Measurements from ENCODE around the gene TBPL2.
"Not testable (repeated sequence)": the region's sequence is repeated elsewhere in the genome, so short reads cannot be mapped to it uniquely, and the experiment has no call there.

The TBPL2 gene

DNA sequence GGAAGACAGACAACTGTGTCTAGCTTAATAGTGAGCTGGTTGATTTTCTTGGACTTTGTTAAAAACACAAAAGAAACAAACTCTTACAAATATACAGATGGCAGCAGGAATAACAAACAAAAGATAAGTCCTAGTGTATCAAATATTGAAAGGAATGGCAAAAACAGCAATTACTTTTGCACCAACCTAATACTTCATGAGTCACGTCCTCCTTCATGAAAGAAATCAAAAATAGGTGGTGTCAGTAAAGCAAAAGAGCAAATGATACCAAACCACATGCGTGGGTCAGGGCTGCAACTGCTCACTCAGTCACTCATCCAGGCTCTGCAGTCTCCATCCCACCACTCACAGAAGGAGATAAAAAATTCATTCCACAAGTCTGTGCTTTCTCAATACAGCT, 40.6 kb downstream of the TBPL2 start:
- no peak for DNase-seq

DNA sequence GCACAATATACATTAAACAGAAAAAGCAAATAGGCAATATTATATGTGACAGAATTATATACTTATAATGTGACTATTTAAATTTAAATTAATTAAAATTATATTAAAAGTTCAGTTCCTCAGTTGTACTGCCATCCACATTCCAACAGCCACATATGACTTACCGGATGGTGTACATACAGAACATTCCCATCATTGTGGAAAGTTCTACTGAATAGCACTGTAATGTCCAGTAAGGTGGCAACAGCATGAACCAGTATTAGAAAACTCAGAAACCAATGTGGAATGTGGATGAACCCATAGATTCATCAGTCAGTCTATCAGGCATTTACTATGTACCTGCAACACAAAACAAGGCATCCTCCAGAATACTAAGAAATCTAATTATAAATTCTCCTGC, 41.2 kb downstream of the TBPL2 start:
- no peak for DNase-seq

DNA sequence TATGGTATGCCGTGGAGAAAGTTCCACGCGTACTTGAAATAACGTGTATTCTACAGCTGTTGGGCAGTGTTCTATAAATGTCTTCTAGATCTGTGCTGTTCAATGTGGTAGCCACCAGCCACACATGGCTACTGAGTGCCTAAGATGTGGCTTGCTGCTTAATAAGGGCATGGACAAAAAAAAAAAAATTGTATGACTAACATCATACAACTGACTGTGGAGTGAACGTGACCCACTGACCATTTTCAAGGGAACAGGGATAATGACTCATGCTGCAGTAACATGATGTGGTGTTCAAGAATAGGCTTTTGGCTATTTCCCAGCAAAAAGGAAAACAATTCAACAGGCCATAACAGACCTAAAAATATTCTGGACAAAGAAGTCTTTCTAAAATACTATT, 41.7 kb downstream of the TBPL2 start:
- DNase-seq, result no peak

DNA sequence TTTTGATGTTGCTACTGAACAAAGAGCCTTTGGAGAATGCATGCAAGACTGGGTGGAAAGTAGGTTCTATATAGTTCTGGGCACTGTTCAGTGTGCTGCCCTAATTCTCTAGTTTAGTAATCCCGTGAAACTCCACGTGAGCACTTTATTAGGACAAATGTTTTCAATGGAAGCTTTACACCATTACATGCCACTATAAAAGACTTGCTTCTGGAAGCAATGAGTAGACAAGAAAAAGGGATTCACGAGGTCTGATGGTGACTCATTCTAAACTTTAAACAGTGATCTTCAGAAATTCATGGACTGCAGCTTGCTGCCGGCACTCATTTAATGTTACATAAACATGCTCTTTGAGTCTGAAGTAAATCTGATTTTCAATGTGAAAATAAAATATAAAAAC, 51.1 kb downstream of the TBPL2 start:
- no peak for DNase-seq

DNA sequence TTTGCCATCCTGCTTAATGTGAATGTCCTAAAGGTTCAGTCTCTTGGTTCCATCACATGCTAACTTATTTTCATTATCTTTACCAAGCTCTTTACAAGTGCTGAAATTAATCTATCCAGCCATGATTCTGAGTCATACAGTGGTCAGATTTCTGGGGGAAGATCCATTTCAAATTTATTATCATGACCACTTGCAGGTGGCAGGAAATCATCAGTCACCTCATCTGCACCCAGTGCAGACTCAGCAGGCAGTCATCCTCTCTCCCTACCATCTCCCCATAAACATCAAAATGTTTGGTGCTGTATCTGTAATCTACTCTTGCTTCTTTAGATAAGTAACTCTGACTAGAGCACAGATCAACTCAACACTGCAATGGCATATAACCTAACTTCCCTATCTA, 52.3 kb downstream of the TBPL2 start:
- DNase-seq, result no peak

DNA sequence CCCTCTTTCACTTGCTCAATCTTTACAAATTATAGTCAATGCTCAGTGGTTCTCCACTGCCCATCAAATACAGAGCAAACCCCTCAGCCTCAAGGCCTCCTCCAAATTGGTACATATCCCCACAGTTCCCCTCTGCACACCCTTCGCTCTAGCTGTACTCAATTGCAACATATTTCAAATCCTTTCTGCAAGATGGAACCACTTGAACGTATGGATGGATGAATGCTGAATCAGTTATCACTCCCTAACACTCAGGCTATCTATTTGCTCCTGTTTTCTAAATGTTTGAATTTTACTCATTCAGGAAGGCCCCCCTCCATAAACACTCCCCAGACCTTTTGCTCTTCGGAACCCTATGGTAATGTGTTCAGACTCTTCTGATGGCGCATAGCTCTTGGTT, 53.3 kb downstream of the TBPL2 start:
- DNase-seq, result no peak

DNA sequence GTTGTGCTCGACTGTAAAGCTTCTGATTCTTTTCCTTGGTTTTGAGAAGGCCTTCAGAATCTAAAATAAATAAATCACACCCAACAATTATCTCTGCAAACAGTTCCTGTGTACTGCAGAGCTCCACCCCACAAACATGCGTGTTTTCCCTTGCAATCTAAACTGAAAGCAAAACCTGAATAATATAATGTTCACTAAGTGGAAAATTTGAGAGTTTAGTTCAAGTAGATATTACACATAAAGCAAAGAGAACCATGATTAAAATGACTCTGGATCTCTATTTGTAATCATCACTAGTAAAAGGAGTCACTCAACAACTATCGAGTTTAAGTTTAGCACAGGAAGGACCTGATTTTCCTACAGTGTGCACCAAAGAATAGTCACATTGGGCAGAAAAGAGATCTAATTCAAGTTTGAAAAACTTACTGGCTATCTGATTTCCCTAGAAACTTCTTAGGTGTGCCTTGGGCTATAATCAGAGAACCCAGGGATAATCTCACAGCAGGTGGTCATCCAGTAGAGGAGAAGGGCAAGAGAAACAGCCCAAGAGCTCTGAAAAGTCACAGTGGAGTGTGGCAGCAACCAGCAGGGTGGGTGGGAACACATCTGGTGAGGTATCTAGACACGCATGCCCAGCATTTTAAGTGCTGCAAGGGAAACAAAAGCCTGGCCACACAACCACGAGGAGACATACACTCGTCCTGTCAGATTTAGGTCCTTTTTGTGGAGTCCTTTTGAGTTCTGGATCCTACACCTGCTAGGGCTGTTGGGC, 54.2 kb downstream of the TBPL2 start:
- peak; percentile 15 for DNase-seq

DNA sequence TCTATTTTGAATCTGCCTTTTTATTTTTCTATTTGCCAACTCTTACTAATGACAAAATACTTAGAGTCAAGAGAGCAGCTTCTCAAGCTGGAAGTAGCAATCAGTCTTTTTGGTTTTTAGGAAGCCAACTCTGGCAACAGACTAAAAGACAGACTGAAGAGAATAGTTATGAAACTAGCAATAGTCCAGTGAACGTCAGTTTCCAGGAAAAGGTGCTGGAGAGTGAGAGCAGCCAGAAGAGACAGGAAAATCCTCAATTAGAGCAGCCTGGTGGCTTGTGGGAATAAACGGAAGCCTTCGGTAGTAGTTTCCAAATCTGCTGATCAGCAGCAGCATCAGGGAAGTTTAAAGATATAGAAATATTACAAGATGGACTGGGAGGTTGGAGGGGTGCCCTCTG, 55.9 kb downstream of the TBPL2 start:
- DNase-seq, result no peak

DNA sequence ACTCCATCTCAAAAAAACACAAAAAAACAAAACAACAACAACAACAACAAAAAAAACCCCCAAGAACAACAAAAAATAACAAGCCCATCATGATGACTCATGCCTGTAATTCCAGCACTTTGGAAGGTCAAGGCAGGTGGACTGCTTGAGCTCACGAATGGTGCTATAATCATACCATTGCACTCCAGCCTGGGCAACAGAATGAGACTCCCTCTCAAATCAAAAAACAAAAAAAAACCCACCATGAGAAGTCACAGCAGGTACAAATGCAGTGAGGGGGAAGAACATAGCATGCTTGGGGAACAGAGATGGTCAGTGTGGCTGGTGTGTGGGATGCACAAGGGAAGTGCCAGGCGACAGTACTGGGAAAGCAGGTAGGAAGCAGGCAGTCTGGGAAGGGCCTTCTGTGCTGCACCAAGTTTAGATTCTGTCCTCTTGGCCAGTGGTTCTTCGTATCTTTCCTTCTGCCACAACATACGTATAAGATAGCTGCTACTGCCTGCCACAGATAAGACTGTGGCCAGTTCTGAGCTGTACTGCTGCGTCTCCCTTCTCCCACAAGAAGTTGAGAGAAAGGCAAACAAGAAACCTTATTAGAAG, 56.8 kb downstream of the TBPL2 start:
- DNase-seq, result no peak

DNA sequence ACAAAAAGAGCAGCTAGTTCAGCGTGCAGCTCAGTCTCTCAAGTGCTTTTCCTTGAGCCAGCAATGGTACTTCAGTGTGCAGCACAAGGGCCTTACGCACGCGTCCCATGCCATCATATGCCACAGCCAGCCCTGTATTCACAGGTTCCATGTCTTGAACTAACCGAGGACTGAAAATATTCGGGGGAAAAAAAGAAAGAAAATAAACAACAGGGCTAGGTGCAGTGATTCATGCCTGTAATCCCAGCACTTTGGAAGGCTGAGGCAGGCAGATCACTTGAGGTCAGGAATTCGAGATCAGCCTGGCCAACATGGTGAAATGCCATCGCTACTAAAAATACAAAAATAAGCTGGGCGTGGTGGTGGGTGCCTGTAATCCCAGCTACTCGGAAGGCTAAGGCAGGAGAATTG, 57.4 kb downstream of the TBPL2 start:
- DNase-seq, result not testable (repeated sequence)

DNA sequence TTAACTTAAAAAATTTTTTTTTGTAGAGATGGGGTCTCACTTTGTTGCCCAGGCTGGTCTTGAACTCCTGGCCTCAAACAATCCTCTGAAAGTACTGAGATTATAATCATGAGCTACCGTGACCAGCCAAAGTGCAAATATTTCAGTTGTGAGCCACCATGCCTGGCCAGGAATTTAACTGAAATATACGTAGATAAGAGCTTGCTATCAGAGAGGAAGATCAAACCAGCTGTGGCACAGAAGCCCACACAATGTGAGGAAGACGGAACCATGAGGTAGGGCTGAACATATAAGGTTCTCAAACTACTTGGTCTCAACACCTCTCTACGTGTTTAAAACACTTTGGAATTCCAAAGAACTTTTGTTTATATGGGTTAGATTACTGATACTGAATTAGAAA, 57.9 kb downstream of the TBPL2 start:
- DNase-seq, result no peak

DNA sequence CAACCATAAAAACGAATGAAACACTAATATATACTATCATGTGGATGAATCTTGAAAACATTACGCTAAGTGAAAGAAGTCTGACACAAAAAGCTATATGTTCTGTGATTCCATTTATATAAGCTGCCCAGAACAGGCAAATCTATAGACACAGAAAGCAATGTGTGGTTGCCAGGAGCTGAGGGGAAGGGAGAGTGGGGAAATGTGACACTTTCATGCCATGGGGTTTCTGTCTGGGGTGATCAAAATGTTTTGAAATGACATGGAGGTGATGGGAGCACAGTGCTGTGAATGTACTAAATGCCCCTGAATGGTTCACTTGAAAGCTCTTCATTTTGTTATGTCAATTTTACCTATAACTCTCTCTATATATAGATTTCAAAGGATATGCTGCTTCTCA, 58.9 kb downstream of the TBPL2 start:
- DNase-seq, result peak; percentile 29

DNA sequence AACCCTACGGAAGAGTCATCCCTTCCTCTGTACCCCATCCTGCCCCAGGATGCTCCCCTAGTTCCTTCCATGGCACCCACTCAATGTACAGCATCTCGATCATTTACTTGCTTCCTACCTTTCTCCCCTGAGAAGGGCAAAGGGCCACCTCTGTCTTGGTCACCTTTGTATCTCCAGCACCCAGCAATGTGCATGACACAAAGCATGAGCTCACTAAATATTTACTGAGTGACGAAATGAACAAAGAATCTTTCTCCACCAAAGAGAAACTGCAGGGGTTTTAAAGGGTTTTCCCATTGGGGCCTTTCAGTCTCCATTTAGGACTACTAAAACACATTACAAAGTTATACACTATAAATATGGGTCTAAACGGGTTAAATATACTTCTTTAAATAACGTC, 59.4 kb downstream of the TBPL2 start:
- no peak for DNase-seq

DNA sequence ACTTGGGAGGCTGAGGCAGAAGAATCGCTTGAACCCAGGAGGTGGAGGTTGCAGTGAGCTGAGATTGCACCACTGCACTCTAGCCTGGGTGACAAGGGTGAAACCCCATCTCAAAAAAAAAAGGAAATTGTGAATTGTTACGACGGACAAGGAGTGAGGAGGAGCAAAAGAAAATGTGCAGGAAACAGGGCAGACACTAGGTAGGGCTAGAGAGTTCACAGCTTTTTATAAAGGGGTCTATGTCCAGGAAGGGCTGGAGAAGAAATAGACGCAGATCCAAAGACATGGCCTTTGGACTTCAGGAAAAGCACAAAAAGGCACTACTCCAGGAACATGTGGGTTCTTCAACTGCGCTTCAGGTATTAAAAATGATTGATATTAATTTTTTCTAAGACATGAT, 63.2 kb downstream of the TBPL2 start:
- DNase-seq, result no peak

DNA sequence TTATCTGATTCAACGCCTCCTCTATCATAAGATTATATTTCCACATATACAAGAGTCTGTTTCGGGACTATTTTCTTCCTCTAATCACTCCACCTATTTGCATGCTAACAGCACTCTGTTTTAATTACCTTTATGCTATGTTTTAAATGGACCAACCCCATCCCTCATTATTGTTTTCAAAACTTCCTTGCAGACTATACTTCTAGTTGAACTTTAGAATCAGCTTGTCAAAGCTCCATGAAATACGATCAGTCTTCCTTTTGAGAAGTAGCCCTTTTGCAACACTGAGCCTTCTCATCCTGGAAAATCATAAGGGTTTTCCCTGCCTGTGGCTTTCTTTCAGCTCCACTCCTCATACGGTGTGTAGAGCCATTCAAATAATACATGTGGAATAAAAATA, 65.6 kb downstream of the TBPL2 start:
- DNase-seq, result no peak

DNA sequence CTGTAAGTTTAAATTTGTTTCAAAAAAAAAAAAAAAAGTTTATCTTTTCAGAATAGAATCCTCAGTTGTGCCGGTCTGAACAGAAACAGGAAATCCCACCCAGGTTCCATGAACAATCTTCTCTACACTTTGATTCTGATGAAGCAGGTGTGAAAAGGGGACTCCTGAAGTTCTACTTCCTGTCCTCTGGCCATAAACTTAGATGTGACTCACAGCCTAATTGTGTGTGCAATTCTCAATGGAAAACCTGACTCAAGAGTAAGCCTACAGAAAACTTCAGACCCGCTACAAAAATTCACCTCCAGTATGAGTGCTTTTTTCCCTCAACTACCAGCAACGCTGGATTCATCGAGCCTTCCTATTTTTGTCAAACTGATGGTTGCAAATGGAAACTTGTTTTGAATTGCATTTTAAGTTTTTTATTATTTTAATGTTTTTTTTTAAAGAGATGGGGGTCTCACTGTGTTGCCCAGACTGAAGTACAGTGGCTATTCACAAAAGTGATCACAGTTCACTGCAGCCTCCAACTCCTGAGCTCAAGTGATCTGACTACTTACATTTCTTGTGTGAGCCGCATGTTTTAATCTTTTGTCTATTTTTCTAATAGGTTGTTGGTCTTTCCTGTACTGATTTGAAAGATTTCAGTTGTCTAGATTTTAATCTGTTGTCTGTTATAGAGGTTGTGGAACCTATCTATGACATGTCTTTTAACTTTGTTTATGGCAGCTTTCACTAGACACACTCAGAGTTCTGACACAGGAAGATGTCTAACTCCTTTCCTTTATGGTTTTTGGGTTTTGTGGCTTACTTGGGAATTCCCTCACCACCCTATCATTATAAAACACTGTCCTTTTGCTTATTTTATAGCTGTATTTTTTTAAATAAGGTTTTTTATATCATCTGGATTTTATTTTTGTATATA, 66.4 kb downstream of the TBPL2 start:
- peak; percentile 25 for DNase-seq

DNA sequence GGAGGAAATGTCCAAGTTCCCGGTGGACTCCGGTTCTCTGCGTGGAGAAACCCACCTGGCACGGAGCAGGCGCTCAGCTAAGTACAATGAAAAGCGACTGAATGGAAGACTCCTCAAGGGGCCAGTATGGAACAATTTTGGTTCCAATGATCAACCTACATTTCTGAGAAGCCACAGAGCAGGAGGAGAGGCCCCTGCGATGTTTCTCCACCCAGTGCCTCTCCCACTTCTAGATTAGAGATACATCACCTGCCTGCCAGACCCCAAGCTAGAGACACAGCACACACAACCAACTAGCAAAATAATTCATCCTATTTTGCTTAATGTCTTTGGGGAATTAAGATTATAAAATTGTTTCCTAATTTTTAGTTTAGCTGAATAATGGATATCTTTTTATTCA, 67.6 kb downstream of the TBPL2 start:
- no peak for DNase-seq

DNA sequence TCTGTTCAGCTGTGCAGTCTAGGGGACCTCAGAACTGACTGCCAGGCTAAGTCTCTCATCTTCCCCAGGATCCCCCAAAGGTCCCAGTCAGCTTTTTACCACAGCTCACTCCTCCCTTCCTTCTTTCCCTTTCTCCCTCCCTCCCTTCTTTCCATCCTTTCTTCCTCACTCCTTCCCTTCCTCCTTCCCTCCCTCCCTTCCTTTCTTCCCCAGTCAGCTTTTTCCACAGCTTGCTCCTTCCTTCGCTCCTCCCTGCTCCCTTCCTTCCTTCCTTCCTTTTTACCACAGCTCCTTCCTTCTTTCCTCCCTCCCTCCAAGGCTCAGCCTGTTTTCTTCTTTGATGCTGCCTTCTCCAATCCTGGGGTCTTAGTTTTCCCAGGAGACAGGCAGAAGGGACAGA, 68.0 kb downstream of the TBPL2 start:
- no peak for DNase-seq

DNA sequence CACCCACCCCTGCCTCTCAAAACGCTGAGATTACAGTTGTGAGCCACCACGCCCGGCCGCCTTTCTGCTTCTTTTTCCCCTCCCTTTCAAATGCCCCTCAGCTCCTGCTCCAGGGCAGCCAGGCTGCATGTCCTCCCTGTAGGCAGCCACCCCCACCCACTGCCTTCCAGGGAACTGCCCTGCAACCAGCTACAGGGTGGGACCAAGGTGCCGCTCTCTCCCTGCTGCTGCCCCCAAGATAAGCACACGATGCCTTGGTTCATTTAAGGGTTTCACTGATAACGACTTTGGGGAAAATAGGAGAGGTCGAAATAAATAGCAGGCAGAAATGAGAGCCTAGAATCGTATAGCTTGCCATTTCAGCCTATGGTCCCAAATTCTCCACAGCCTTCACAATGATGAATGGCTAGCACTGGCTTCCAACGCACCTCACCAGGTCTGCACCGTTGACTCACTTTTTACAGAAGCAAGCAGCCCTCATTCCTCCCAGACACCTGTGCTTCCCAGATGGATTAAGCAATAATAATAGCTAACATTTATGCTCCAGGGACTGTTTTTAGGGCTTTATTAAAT, 69.4 kb downstream of the TBPL2 start:
- DNase-seq, result no peak

DNA sequence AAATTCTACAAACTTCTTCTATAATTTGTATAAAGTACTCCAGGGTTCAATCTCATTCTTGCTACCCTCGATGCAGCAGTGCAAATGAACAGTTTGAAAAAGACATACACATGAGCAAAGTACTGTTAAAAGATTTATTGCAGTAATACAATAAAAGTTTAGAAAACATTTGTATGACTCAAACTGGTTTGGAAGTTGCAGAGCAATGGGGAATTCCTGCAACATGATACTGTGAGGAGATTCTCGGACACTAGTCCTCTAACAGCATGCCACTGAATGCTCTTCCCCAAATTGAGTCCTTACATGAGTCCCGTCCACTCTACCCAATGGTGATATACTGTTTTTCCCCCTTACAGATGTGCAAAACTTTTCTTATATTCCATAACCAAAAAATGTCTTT, 74.1 kb downstream of the TBPL2 start:
- no peak for DNase-seq

Data from stimulated activated CD4-positive, alpha-beta T cell treated with anti-CD3 and anti-CD28 coated beads, Interleukin-1b, Interleukin-23, amount 100 ng/mL, for 48 hours (primary cell).